HG03066 (cell line): ENCODE data around the gene CHST6.
"Not testable (repeated sequence)": the region's sequence is repeated elsewhere in the genome, so short reads cannot be mapped to it uniquely, and the experiment has no call there.

Experiments
- ATAC-seq: cut with Tn5 transposase; IDR thresholded peaks from one replicate; pipeline ENCODE4 v1.9.1; 2021; ENCODE audit warnings: low read depth; ENCODE audit not compliant: unreplicated experiment

CHST6 gene

DNA sequence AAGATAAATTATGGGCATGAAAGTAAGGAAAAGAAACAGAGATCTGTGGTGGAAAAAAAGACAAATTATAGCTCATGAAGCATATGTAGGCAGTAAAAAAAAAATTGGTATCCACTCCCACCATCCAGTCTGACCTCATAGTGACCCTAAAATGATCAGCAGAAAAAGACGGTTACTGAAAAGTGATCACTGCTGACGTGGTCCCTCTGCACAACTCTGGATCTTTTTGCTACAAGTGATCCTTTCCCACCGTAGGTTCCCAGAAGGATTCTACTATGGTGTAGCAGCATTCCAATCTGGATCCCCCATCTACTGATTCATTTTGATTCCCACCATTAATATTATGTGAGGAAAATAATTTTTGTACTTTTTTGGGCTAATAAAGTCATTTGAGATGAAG lies 10.9 kb upstream of the CHST6 start:
- ATAC-seq: no peak

DNA sequence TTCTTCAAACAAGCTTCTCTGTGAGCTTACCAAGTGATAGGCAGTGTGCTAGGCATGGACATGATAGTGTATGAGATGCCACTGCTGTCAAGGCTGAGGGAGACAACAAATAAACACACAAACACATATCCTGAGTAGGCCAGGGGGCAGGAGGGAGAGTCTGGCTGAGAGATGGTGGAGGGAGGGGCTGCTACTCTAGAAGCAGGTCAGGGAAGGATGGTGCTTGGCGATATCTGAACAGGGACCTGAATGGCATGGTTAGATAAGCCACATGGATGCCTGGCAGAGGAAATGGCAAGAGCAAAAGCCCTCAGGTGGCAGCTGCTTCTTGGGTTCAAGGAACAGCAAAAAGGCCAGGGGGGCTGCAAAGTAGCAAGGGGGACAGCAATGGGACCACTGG lies 8.6 kb upstream of the CHST6 start:
- no peak for ATAC-seq

DNA sequence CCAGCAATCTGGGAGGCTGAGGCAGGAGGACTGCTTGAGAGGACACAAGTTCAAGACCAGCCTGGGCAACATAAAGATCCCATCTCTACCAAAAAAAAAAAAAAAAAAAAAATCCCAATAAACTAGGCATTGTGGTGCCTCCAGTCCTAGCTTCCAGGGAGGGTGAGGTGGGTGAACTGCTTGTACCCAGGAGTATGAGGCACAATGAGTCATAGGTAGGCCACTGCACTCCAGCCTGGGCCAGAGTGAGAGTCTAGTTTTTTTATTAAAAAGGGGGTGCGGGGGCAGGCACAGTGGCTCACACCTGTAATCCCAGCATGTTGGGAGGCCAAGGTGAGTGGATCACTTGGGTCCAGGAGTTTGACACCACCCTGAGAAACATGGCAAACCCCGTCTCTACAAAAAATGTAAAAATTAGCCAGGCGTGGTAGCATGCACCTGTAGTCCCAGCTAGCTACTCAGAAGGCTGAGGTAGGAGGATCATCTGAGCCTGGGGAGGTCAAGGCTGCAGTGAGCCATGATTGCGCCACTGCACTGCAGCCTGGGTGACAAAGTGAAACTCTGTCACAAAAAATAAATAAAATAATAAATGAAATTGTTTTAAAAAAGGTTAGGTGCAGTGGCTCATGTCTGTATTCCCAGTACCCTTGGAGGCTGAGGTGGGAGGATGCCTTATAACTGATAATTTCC lies 7.8 kb upstream of the CHST6 start:
- ATAC-seq: no peak

DNA sequence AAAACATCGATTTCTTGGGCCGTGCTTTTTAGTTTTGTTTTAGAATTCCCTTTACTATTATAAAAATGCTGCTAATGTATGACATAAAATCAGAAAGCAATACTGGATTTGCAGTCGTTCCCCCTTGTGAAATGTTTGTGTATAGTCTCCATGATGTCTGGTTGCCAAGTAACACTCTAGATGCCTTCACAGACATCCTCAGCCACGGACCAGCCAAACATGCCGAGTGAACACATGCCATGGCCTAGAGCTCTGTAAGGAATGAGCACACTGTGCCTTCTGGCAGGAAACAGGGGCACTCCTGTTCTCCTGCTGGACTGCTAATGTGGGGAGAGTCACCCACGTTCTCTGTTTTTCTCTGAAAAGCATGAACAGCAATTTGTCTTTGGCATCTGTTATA lies 6.6 kb upstream of the CHST6 start:
- not testable (repeated sequence) for ATAC-seq

DNA sequence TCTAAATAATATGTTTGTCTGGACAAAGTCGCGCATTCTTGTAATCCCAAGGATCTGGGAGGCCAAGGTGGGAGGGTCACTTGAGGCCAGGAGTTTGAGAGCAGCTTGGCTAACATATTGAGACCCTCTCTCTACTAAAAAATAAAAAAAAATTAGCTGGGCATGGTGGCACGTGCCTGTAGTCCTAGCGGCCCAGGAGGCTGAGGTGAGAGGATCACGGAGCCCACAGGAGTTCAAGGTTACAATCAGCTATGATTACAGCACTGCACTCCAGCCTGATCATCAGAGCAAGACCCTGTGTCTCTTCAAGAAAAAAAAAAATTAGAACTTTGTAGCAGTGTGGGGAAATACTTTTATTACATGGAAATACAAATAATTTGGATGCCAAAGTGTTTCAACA lies 6.1 kb upstream of the CHST6 start:
- no peak for ATAC-seq

DNA sequence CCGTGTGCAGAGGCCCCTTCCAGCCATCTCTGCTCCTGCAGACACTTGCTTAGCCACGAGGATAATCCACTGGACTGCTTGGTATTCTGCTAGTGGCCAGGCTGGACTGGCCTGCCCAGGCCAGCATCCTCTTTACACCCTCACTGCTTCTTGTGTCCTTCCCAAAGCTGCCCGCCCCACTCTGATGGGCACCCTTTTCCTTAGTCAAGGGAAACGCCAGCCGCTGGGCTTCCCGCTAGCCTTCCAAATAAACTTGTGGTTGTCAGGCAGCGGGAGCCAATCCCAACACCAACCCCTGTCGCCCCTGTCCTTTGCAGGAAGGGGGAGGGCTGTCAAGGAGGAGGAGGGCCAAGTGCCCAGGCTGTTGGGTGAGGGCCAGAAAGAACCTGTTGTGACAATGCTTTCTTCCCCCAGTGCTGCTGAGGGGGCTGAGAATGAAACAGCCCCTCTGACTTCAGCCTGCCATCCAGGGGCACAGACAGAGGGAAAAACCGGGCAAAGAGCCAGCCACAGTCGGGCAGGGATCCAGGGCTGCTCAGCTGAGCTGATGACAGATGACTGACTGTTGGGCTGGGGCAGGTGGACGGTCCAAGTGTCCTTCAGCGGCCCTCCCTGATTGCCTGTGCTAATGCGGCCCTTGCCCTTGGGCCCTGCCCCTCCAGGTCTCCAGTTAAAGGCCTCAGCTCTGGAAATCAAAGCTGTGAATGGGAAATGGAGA lies 3.5 kb upstream of the CHST6 start:
- ATAC-seq: not testable (repeated sequence)

DNA sequence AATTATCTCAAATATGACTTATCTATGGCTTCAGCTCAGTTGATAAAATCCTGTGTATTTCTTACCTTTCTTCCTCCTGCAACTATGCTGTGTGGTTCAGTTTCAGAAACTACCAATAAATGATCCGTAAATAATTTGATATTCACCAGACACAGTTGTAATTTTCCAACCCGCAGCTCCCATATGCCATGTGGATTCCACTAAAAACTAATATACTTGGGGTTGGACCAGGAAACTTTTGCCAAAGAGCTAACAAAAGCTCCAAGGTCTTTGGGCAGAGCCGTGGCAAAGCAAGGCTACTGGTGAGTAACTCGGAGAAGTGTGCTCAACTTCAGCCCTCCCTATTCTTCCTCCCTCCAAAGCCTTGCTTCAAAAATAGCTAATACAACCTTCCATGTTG lies 2.3 kb upstream of the CHST6 start:
- ATAC-seq: no peak

DNA sequence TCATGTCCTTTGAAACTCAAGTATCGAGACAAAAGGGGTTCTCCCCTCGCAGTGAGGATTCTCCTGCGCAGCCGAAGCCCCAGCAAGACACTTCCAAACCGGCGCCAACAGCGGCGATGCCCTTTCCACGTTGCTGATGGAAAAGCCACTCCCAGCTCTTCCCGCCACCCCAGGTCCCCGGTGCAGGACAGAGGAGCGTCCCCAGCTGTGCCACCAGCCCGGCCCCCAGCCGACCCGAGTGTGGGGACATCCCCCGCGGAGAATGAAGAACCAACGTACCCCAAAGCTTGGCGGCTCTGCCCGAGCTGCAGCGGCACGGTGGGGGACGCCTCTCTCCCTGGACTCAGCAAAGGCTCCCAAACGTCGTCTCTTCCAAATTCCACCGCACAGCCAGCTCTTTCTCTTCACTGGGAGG lies 573 bp downstream of the CHST6 start:
- ATAC-seq: no peak

DNA sequence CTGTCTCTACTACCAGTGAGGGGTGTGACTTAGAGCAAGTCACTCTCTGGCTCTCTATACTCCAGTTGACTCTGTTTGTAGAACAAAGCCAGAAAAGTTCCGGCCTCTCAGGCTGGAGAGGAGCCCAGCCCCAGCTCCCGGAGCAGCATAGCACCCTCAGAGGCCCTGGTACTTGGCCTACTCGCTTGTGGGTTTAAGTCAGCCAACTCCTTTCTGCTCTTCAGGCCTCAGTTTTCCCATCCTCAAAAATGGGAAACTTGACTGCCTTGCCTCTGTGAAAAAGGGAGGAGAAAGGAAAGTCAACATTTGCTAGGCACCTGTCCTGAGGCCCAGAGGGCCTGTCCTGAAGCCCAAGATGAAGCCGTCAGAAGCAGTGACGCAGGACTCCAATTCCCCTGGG lies 1.1 kb downstream of the CHST6 start:
- no peak for ATAC-seq

DNA sequence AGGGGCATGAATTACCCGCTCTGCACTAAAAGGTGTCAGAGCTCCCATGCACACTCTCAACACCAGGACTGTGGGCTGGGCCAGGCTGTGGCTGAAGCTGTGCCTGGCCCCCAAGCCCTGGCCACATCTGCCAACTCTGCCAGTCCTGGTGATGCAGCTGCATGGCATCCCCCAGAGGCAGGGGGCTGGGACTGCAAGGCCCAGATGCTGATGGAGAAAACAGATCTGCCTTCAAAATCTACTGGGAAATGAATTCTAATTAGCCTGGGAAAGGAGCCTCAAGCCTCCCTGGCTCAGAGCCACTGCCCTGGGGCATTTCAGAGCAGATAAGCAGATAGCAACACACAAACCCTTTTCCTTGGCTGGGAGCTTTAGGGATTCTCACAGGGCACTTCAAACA lies 3.4 kb downstream of the CHST6 start:
- ATAC-seq: no peak

DNA sequence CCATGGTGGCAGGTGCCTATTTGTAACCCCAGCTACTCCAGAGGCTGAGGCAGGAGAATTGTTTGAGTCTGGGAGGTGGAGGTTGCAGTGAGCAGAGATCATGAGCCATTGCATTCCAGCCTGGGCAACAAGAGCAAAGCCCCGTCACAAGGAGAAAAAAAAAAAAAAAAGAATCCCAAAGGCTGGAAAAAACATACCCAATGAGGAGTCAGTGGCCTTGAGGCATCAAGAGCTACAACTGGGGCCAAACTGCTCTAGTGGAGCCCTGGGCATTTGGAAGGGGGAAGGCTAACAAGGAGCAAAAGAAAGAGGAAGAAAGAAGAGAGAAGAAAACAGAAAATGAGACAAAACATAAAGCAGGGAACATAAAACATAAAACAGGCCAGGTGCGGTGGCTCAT lies 6.9 kb downstream of the CHST6 start:
- no peak for ATAC-seq

DNA sequence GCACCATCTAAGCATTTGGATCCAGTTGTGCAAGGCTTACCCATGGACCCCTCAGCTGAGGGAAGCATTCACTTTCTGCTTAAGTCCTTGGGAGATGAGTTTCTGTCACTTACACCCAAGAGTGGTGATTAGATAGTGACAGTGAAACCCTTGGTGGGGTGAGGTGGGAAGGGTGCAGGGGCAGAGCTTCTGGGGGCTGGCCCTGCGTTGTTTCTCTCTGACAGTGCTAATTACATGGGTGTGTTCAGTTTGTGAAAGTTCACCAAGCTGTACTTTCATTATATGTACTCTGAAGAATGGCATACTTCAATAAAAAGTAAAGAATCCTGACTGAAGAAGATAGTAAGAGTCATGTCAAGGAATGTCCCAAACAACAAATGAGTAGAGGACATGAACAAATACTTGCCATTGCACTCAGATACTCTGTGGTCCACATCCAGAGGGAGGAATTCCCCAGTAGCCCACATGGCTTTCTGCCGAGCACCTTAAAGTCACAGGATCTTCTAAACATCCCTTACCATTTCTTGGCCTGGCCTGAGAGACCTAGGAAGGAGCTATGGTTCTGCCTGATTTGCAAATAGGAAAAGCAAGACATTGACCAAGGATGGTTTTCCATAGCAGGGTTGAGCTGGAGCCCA lies 8.4 kb downstream of the CHST6 start:
- ATAC-seq: peak; percentile 48

DNA sequence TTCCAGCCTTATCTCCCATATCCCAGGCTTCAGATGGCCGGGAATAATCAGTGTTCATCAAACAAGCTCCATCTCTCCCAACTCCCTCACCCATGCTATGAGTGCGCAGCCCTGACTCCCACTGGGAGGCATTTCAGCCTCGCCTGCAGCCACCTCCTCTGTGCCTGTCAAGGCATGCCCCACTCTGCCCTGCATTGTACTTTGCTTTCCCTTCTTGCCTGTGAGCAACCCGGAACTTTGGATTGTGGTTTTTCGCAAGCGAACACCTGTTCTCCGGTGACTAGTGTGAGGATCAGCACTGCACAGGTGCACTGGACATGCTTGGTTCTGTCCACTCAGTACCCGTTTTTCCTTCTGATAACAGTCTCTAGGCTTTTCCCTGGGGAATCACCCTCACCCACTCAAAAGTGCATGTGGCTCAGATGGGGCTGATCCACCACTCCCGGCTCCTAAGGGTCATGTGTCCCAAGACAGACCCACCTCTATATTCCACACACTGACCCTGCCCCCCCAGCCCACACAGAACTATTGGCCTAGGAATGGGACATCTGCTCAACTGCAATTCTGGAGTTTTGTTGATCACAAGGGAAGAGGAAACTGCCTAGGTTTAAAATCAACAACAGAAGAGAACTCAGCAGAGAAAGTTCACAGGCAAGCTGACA lies 9.1 kb downstream of the CHST6 start:
- no peak for ATAC-seq

DNA sequence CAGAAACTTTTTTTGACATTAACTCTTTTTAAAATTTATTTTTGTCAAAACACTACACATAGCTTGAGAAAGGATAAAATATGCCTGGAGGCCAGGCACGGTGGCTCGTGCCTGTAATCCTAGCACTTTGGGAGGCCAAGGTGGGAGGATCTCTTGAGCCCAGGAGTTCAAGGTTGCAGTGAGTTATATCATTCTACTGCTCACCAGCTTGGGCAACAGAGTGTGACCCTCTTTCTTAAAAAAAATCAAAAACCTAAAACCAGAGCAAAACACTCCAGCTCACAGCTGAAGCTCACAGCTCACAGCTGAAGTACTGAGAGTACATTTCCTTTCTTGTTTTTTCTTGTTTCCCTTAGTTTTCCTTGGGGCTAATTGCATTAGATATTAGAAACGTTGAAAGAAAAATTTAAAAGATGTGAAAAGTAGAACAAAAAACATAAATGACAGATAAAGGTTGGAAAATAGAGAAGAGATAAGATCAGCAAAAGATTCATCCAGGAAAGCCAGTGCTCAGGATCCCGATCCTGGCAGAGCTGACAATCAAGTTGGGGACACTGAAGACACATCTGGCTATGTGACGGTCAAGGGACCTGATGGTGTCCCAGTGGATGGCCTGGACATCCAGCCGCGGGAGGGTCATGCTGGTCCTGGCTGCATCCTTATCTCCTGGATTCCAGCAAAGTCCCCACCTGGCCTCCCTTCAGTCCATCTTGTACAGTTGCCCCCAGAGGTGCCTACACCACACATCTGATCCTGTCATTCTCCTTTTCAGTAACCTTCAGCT lies 9.8 kb downstream of the CHST6 start:
- peak; percentile 56 for ATAC-seq

DNA sequence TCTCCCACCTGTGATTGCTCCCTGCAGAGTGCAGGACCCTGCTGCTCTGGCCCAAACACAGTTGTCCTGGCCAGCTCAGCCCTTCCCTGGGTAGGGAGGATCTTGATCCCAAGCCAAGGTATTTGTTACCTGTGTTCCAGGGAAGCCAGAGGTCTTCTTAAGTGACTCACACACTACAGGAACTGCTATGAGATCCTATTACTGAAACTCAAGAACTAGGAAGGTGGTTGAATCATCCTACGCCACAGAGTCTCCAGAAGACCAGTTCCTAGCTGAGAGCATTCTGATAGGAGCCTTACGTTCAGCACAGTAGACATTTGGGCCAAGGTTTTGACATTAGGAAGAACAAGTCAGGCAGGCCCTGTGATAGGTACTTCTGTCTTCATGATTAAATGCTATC lies 12.0 kb downstream of the CHST6 start:
- ATAC-seq: no peak

DNA sequence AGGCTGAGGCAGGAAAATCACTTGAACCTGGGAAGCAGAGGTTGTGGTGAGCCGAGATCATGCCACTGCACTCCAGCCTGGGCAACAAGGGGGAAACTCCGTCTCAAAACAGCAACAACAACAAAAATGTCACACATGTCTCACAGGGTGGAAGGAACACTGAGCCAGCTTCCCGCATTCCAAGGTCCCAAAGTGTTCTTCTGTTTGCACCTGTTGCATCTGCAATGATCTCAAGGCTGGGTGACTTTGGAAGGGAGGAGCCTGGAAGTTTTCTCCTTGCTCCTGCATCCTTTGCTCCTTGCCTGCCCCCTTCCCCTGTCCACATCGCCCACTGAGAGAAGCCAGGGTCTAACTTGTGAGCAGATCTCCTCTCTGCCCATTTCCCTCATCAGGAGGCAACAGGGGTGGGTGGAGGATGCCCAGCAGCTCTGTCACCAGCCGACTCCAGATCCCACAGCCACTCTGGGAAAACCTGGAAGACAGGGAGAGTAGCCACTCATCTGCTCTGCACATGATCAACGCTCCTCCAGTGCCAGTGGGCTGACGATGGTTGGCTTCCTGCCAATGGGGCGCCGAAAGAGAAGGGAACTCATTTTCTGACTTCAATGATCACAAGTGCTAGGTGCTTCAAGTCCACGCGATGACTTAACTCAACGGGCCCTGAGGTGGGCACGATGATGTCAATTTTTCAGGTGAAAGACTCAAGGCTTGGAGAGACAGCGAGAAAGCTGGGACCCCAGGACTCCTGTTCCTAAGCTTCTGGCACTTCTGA lies 12.6 kb downstream of the CHST6 start:
- no peak for ATAC-seq

DNA sequence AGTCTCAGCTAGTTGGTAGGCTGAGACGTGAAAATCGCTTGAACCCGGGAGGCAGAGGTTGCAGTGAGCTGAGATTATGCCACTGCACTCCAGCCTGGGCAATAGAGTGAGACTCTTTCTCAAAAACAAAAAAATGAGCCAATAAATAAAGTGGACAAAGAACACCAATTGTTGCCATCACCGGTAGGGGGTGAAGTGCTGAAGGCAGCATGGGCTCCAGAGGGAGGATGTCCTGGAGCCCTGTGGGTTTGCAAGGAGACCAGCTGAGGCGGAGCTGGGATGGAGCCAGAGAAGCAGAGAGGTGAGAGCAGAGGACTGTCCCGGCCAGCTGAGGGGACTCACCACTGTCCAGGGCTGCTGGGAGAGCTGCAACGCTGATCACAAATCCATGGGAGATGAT lies 13.8 kb downstream of the CHST6 start:
- no peak for ATAC-seq

DNA sequence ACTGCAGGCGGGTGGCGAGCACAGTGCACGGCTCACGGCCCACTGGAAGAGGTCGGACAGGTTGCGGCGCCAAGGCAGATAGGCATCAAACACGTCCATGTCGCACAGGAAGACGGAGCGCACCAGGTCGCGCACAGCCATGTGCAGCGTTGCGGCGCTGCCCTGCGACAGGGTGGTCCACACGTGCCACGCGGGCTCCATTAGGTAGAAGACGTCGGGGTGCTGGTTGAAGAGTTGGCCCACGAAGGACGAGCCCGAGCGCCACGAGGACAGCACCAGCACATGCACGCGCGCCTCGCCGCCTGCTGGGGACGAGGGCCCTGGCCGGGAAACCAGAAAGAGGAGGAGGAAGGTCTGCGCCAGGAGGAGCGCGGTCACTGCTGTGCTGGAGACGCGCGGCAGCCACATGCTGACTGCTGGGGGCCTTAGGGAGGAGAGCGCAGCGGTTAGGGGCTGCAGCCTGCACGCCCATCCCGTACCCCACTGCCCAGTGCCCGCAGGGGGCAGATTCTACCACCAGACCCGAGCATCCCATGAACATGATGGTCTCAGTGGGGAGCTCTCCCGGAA lies 15.7 kb downstream of the CHST6 start:
- no peak for ATAC-seq

DNA sequence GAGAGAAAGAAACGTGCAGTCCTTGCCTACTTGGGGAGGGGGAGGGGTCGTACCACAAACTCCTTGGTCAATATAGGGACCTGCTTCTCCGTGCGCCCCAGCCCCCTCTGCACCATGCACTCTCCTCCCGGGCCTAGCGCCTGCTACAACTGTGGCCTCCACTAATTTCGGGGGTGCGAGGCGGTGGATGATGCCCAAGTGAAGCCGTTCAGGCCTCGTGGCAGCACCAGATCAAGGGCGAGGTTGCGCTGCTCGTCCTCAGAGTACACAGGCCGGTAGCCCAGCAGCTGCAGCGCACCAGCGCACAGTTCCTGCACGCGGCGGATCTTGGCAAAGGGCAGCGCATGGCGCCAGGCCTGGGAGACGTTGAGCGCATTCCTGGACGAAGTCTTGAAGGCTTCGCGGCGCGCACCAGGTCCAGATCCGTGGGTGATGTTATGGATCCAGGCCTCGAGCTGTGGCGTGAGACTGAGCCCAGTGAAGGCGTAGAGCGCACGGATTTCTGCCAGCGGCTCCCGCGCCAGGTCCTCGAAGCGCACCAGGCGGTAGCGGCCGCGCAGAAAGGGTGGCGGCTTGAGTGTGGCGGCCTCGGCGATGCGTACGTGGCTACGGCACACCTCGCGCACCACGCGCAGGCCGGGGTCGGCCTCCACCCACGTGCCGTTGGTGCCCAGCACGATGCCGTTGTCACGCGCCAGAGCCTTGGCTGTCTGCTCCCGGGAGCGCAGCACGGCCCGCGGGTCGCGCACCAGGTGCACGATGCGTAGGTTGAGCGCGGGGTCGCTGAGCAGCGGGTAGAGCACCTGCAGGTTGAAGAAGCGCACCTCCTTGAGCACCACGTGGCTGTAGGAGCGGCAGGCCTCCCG lies 16.5 kb downstream of the CHST6 start:
- no peak for ATAC-seq
